GM23338 (cell line): Measurements from ENCODE around the gene WNT5B. TPM values are rescaled to one million over a fixed set of nuclear protein-coding genes. Genes with fewer than 3 reads are reported as not detected.

Experiments used
- ATAC-seq: fragments of 200-7000 bp; cut with Tn5 transposase; 3 replicates; pipeline ENCODE4 v1.9.1; 2020
- DNase-seq: peaks from one replicate; pipeline ENCODE4 v3.0.0-alpha.2; 2015; ENCODE audit warnings: low spot score
- H2AFZ ChIP-seq: fragments of 200-600 bp; sonication (generic); 2 replicates; pipeline ENCODE4 v1.8.0; 2016; ENCODE audit warnings: antibody characterized with exemption, mild to moderate bottlenecking, moderate library complexity
- H3F3A ChIP-seq: fragments of 200-600 bp; sonication (generic); replicated peaks from 2 replicates; pipeline ENCODE4 v1.8.0; 2017; ENCODE audit warnings: antibody characterized with exemption, mixed run types, low read depth
- H3K27ac ChIP-seq: fragments of 200-600 bp; sonication (generic); 2 replicates; pipeline ENCODE4 v1.6.1; 2016; ENCODE audit warnings: low read depth
- H3K27me3 ChIP-seq: fragments of 200-600 bp; sonication (generic); 2 replicates; pipeline ENCODE4 v1.8.0; 2016; ENCODE audit warnings: mild to moderate bottlenecking, mixed run types, moderate library complexity; ENCODE audit not compliant: insufficient read depth
- H3K36me3 ChIP-seq: fragments of 200-600 bp; sonication (generic); 2 replicates; pipeline ENCODE4 v1.8.0; 2016; ENCODE audit warnings: mild to moderate bottlenecking; ENCODE audit not compliant: insufficient read depth
- H3K4me1 ChIP-seq: fragments of 200-600 bp; sonication (generic); 2 replicates; pipeline ENCODE4 v1.8.0; 2016; ENCODE audit warnings: mild to moderate bottlenecking, moderate library complexity; ENCODE audit not compliant: insufficient read depth
- H3K4me2 ChIP-seq: fragments of 200-600 bp; sonication (generic); 2 replicates; pipeline ENCODE4 v1.7.1; 2017; ENCODE audit warnings: mixed run types
- H3K4me3 ChIP-seq: fragments of 200-600 bp; sonication (generic); 2 replicates; pipeline ENCODE4 v1.6.1; 2016; ENCODE audit warnings: mixed run types
- H3K79me2 ChIP-seq: fragments of 200-600 bp; sonication (generic); replicated peaks from 2 replicates; pipeline ENCODE4 v1.8.0; 2017; ENCODE audit warnings: mild to moderate bottlenecking; ENCODE audit not compliant: insufficient read depth
- H3K9me2 ChIP-seq: fragments of 200-600 bp; sonication (generic); 2 replicates; pipeline ENCODE4 v1.8.0; 2017; ENCODE audit not compliant: insufficient read depth
- H4K20me1 ChIP-seq: fragments of 200-600 bp; sonication (generic); replicated peaks from 2 replicates; pipeline ENCODE4 v1.8.0; 2017; ENCODE audit warnings: mild to moderate bottlenecking; ENCODE audit not compliant: insufficient read depth
- H3K27ac Mint-ChIP-seq: 2 replicates; pipeline ENCODE4 v1.8.0; 2020; ENCODE audit warnings: inconsistent platforms, mild to moderate bottlenecking, moderate library complexity, mixed read lengths
- H3K27me3 Mint-ChIP-seq: 3 replicates; pipeline ENCODE4 v1.8.0; 2022; ENCODE audit warnings: low read depth, mild to moderate bottlenecking, moderate library complexity, mixed read lengths, inconsistent platforms; ENCODE audit not compliant: insufficient read depth, poor library complexity
- H3K36me3 Mint-ChIP-seq: 3 replicates; pipeline ENCODE4 v1.8.0; 2021; ENCODE audit warnings: low read depth, mild to moderate bottlenecking, inconsistent platforms, moderate library complexity, mixed read lengths
- H3K4me1 Mint-ChIP-seq: 3 replicates; pipeline ENCODE4 v1.8.0; 2020; ENCODE audit warnings: mild to moderate bottlenecking, inconsistent platforms, mixed read lengths
- H3K4me3 Mint-ChIP-seq: 3 replicates; pipeline ENCODE4 v1.8.0; 2021; ENCODE audit warnings: moderate library complexity, mild to moderate bottlenecking, inconsistent platforms, mixed read lengths
- H3K9me3 Mint-ChIP-seq: 3 replicates; pipeline ENCODE4 v1.8.0; 2020; ENCODE audit warnings: moderate library complexity, mild to moderate bottlenecking, inconsistent platforms, mixed read lengths
- EZH2 ChIP-seq: fragments of 200-600 bp; sonication (generic); IDR thresholded peaks from one replicate; pipeline ENCODE4 v1.8.0; 2017; ENCODE audit warnings: antibody characterized with exemption, mild to moderate bottlenecking, low read depth; ENCODE audit not compliant: unreplicated experiment
- JUNB ChIP-seq: IDR thresholded peaks from one replicate; pipeline ENCODE4 v1.6.1; 2016; ENCODE audit warnings: antibody characterized with exemption; ENCODE audit not compliant: unreplicated experiment
- NANOG ChIP-seq: IDR thresholded peaks from 2 replicates; pipeline ENCODE4 v1.6.1; 2016; ENCODE audit warnings: antibody characterized with exemption, borderline replicate concordance
- POLR2AphosphoS5 ChIP-seq: IDR thresholded peaks from 2 replicates; pipeline ENCODE4 v1.6.1; 2016; ENCODE audit warnings: antibody characterized with exemption, low read depth
- STAT1 ChIP-seq: IDR thresholded peaks from one replicate; pipeline ENCODE4 v1.6.1; 2016; ENCODE audit warnings: antibody characterized with exemption; ENCODE audit not compliant: unreplicated experiment
- ZNF114 ChIP-seq: fragments of 250-450 bp; sonication (Bioruptor Pico); IDR thresholded peaks from 2 replicates; pipeline ENCODE4 v1.5.0; 2020; ENCODE audit warnings: mild to moderate bottlenecking, moderate library complexity
- ZNF331 ChIP-seq: fragments of 250-450 bp; sonication (Bioruptor Pico); IDR thresholded peaks from 2 replicates; pipeline ENCODE4 v1.5.0; 2020; ENCODE audit warnings: low read depth, mild to moderate bottlenecking, moderate library complexity
- polyA plus RNA-seq: library from polyadenylated mRNA; unstranded; fragments of >200 nt; fragmentation: Nextera tagmentation; extraction: Ambion mirVana; gene quantifications from 2 replicates; pipeline ENCODE4 v1.2.1, GENCODE V29; 2016
- total RNA-seq: library from RNA; depleted of rRNA; stranded (reverse); fragments of >200 nt; shearing (Covaris generic); gene quantifications from 2 replicates; pipeline ENCODE4 v1.2.3, GENCODE V29; 2014
- TF ChIP-seq, protein P1 (sequence below), 2 experiments: fragments of 200-600 bp in 1 of 2; sonication (generic) in 1 of 2; conservative IDR thresholded peaks; 2 replicates each; pipeline versions ENCODE4 v1.5.1 to v1.6.1; 2016 to 2017; ENCODE audit warnings: antibody characterized with exemption in 2 of 2, low read depth in 2 of 2, mild to moderate bottlenecking in 2 of 2, moderate library complexity in 1 of 2
- TF ChIP-seq, protein P2 (sequence below): fragments of 250-450 bp; sonication (Bioruptor Pico); IDR thresholded peaks from 2 replicates; pipeline ENCODE4 v1.5.0; 2020; ENCODE audit warnings: mild to moderate bottlenecking, moderate library complexity
- TF ChIP-seq, protein P3 (sequence below): IDR thresholded peaks from one replicate; pipeline ENCODE4 v1.6.1; 2018; ENCODE audit warnings: antibody characterized with exemption; ENCODE audit not compliant: unreplicated experiment

The WNT5B gene
- total and polyA plus RNA-seq, 2 experiments from 2014 or later, result 1.4 to 2.7 TPM

DNA sequence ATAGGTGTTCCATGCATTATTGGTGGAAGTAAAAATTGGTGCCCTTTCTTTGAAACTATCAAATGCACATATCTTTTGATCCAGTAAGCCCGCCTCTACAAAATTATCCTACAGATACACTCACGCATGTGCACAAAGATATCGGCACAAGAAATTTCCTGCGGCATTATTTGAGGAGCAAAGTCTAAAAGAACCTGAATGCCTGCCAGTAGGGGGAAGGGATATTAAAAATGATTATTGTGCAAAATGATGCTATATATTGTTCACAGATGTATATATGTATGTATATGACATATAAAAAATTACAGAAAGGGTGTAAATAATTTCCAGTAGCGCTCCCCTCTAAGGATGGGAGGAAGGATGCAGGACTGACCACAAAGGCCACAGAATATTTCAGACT is 37.2 kb downstream of the WNT5B start:
- H3F3A ChIP-seq, result peaks cover 10% of the 10 kb centered on the region
- H3K4me1 ChIP-seq, result no peaks in the 10 kb centered on the region
- H3K4me2 ChIP-seq, result no peak overlapping the region
- TF ChIP-seq JUNB (no peak), POLR2AphosphoS5 (no peak), ZNF114 (CRISPR knock-in tag) (no peak)
- no peaks in the 10 kb centered on the region for H3K36me3 ChIP-seq
- Mint-ChIP-seq H3K4me3 (no peak overlapping the region), H3K4me1 (peaks cover 6% of the 10 kb centered on the region; the same call in 1 of the 3 replicates), H3K27me3 (peaks cover 28% of the 10 kb centered on the region), H3K27ac (no peak overlapping the region), H3K36me3 (no peaks in the 10 kb centered on the region), H3K9me3 (peaks cover 8% of the 10 kb centered on the region; the same call in 2 of the 3 replicates)
- no peak for ATAC-seq
- H3K27me3 ChIP-seq, result peaks cover 16% of the 10 kb centered on the region
- H3K4me3 ChIP-seq, result no peak overlapping the region
- H3K9me2 ChIP-seq, result no peaks in the 10 kb centered on the region
- no peaks in the 10 kb centered on the region for H4K20me1 ChIP-seq
- no peak overlapping the region for H3K27ac ChIP-seq
- no peak for DNase-seq
- H2AFZ ChIP-seq, result no peak overlapping the region
- H3K79me2 ChIP-seq, result no peaks in the 10 kb centered on the region

DNA sequence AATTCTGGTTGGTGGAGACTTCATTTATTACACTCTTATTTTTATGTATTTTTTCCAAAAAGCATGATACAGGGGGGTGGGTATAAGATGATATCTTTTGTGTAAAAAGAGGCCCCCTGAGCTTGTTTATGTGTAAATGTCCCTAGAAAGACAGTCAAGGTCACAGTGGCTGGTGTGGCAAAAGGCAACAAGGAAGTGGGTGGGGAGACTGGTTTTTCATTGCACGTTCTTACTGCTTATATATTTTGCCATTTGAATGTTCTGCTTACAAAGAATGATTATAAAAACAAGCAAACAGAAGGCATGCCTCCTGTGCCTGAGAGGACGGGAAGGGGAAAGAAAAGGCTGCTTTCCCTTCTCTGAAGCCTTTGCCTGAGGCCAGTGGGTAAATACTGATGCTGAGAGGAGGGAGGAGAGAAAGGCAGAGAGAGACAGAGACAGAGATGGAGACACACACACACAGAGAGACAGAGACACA is 37.7 kb downstream of the WNT5B start:
- Histone ChIP-seq H3K9me2 (no peaks in the 10 kb centered on the region), H3F3A (peaks cover 10% of the 10 kb centered on the region), H3K27ac (no peak overlapping the region), H3K36me3 (no peaks in the 10 kb centered on the region), H4K20me1 (no peaks in the 10 kb centered on the region), H3K4me3 (no peak overlapping the region), H3K27me3 (peaks cover 16% of the 10 kb centered on the region), H2AFZ (no peak overlapping the region; the same call in 1 of the 2 replicates), H3K4me1 (no peaks in the 10 kb centered on the region), H3K4me2 (no peak overlapping the region), H3K79me2 (no peaks in the 10 kb centered on the region)
- Mint-ChIP-seq H3K4me1 (peaks cover 6% of the 10 kb centered on the region; the same call in 1 of the 3 replicates), H3K36me3 (no peaks in the 10 kb centered on the region), H3K4me3 (no peak overlapping the region), H3K27ac (no peak overlapping the region), H3K9me3 (peaks cover 5% of the 10 kb centered on the region; the same call in 2 of the 3 replicates), H3K27me3 (peaks cover 24% of the 10 kb centered on the region)
- no peak for ATAC-seq
- no peak for DNase-seq
- no peak for TF ChIP-seq JUNB
- TF ChIP-seq STAT1, result no peak
- TF ChIP-seq ZNF114 (CRISPR knock-in tag), result no peak
- TF ChIP-seq, protein P1, sequence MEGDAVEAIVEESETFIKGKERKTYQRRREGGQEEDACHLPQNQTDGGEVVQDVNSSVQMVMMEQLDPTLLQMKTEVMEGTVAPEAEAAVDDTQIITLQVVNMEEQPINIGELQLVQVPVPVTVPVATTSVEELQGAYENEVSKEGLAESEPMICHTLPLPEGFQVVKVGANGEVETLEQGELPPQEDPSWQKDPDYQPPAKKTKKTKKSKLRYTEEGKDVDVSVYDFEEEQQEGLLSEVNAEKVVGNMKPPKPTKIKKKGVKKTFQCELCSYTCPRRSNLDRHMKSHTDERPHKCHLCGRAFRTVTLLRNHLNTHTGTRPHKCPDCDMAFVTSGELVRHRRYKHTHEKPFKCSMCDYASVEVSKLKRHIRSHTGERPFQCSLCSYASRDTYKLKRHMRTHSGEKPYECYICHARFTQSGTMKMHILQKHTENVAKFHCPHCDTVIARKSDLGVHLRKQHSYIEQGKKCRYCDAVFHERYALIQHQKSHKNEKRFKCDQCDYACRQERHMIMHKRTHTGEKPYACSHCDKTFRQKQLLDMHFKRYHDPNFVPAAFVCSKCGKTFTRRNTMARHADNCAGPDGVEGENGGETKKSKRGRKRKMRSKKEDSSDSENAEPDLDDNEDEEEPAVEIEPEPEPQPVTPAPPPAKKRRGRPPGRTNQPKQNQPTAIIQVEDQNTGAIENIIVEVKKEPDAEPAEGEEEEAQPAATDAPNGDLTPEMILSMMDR (conservative IDR thresholded peaks at IDR 0.05; ENCODE audit: low read depth in 2 of 2), result no peak
- TF ChIP-seq POLR2AphosphoS5, result no peak
- no peak for TF ChIP-seq ZNF331 (CRISPR knock-in tag)
- TF ChIP-seq, protein P2, sequence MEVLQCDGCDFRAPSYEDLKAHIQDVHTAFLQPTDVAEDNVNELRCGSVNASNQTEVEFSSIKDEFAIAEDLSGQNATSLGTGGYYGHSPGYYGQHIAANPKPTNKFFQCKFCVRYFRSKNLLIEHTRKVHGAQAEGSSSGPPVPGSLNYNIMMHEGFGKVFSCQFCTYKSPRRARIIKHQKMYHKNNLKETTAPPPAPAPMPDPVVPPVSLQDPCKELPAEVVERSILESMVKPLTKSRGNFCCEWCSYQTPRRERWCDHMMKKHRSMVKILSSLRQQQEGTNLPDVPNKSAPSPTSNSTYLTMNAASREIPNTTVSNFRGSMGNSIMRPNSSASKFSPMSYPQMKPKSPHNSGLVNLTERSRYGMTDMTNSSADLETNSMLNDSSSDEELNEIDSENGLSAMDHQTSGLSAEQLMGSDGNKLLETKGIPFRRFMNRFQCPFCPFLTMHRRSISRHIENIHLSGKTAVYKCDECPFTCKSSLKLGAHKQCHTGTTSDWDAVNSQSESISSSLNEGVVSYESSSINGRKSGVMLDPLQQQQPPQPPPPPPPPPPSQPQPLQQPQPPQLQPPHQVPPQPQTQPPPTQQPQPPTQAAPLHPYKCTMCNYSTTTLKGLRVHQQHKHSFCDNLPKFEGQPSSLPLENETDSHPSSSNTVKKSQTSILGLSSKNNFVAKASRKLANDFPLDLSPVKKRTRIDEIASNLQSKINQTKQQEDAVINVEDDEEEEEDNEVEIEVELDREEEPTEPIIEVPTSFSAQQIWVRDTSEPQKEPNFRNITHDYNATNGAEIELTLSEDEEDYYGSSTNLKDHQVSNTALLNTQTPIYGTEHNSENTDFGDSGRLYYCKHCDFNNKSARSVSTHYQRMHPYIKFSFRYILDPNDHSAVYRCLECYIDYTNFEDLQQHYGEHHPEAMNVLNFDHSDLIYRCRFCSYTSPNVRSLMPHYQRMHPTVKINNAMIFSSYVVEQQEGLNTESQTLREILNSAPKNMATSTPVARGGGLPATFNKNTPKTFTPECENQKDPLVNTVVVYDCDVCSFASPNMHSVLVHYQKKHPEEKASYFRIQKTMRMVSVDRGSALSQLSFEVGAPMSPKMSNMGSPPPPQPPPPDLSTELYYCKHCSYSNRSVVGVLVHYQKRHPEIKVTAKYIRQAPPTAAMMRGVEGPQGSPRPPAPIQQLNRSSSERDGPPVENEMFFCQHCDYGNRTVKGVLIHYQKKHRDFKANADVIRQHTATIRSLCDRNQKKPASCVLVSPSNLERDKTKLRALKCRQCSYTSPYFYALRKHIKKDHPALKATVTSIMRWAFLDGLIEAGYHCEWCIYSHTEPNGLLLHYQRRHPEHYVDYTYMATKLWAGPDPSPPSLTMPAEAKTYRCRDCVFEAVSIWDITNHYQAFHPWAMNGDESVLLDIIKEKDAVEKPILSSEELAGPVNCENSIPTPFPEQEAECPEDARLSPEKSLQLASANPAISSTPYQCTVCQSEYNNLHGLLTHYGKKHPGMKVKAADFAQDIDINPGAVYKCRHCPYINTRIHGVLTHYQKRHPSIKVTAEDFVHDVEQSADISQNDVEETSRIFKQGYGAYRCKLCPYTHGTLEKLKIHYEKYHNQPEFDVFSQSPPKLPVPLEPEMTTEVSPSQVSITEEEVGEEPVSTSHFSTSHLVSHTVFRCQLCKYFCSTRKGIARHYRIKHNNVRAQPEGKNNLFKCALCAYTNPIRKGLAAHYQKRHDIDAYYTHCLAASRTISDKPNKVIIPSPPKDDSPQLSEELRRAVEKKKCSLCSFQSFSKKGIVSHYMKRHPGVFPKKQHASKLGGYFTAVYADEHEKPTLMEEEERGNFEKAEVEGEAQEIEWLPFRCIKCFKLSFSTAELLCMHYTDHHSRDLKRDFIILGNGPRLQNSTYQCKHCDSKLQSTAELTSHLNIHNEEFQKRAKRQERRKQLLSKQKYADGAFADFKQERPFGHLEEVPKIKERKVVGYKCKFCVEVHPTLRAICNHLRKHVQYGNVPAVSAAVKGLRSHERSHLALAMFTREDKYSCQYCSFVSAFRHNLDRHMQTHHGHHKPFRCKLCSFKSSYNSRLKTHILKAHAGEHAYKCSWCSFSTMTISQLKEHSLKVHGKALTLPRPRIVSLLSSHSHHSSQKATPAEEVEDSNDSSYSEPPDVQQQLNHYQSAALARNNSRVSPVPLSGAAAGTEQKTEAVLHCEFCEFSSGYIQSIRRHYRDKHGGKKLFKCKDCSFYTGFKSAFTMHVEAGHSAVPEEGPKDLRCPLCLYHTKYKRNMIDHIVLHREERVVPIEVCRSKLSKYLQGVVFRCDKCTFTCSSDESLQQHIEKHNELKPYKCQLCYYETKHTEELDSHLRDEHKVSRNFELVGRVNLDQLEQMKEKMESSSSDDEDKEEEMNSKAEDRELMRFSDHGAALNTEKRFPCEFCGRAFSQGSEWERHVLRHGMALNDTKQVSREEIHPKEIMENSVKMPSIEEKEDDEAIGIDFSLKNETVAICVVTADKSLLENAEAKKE (CRISPR knock-in tag), result no peak
- no peak for TF ChIP-seq EZH2
- no peak for TF ChIP-seq NANOG
- TF ChIP-seq, protein P3, sequence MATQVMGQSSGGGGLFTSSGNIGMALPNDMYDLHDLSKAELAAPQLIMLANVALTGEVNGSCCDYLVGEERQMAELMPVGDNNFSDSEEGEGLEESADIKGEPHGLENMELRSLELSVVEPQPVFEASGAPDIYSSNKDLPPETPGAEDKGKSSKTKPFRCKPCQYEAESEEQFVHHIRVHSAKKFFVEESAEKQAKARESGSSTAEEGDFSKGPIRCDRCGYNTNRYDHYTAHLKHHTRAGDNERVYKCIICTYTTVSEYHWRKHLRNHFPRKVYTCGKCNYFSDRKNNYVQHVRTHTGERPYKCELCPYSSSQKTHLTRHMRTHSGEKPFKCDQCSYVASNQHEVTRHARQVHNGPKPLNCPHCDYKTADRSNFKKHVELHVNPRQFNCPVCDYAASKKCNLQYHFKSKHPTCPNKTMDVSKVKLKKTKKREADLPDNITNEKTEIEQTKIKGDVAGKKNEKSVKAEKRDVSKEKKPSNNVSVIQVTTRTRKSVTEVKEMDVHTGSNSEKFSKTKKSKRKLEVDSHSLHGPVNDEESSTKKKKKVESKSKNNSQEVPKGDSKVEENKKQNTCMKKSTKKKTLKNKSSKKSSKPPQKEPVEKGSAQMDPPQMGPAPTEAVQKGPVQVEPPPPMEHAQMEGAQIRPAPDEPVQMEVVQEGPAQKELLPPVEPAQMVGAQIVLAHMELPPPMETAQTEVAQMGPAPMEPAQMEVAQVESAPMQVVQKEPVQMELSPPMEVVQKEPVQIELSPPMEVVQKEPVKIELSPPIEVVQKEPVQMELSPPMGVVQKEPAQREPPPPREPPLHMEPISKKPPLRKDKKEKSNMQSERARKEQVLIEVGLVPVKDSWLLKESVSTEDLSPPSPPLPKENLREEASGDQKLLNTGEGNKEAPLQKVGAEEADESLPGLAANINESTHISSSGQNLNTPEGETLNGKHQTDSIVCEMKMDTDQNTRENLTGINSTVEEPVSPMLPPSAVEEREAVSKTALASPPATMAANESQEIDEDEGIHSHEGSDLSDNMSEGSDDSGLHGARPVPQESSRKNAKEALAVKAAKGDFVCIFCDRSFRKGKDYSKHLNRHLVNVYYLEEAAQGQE, result no peak
